Measurements from ENCODE around the gene CPNE8. TPM values are rescaled to one million over a fixed set of nuclear protein-coding genes. Genes with fewer than 3 reads are reported as not detected.
"Not testable (repeated sequence)": the region's sequence is repeated elsewhere in the genome, so short reads cannot be mapped to it uniquely, and the experiment has no call there.

Gene CPNE8
- total RNA-seq, 1 experiment from 2014 or later, result not detected

- Histone ChIP-seq H3K4me3 (ENCODE audit: low read length) (no peak overlapping the region), H3K27ac (ENCODE audit: low read length) (no peak overlapping the region), H3K9me3 (ENCODE audit: low read length) (peaks cover 10% of the 10 kb centered on the region), H3K27me3 (ENCODE audit: low read length) (no peaks in the 10 kb centered on the region), H2AFZ (ENCODE audit: low read length) (no peak overlapping the region), H3K9me2 (replicated peaks; ENCODE audit: insufficient read depth, low read length) (no peaks in the 10 kb centered on the region), H4K20me1 (ENCODE audit: insufficient read depth, low read depth, low read length) (no peaks in the 10 kb centered on the region), H3K9ac (ENCODE audit: low read length) (no peak overlapping the region), H3K36me3 (ENCODE audit: insufficient read depth, low read length) (no peaks in the 10 kb centered on the region), H3K4me1 (ENCODE audit: low read length) (no peaks in the 10 kb centered on the region), H3K4me2 (ENCODE audit: low read depth, low read length, poor library complexity, severe bottlenecking) (no peak overlapping the region), H3K79me2 (ENCODE audit: low read length) (no peaks in the 10 kb centered on the region)
- DNase-seq, result no peak
Observed at GRCh38 chr12:38771871-38772270, 133.5 kb downstream of the CPNE8 start.

- Histone ChIP-seq H3K79me2 (ENCODE audit: low read length) (no peaks in the 10 kb centered on the region), H3K4me3 (ENCODE audit: low read length) (no peak overlapping the region), H3K4me1 (ENCODE audit: low read length) (no peaks in the 10 kb centered on the region), H4K20me1 (ENCODE audit: insufficient read depth, low read depth, low read length) (no peaks in the 10 kb centered on the region), H3K27ac (ENCODE audit: low read length) (no peak overlapping the region), H3K9me3 (ENCODE audit: low read length) (peaks cover 43% of the 10 kb centered on the region), H3K9ac (ENCODE audit: low read length) (no peak overlapping the region), H3K4me2 (ENCODE audit: low read depth, low read length, poor library complexity, severe bottlenecking) (no peak overlapping the region), H3K9me2 (replicated peaks; ENCODE audit: insufficient read depth, low read length) (no peaks in the 10 kb centered on the region), H3K36me3 (ENCODE audit: insufficient read depth, low read length) (no peaks in the 10 kb centered on the region), H2AFZ (ENCODE audit: low read length) (no peak overlapping the region), H3K27me3 (ENCODE audit: low read length) (no peaks in the 10 kb centered on the region)
- DNase-seq, result no peak
Observed at GRCh38 chr12:38761636-38762342, 143.6 kb downstream of the CPNE8 start.

- Histone ChIP-seq H3K4me1 (ENCODE audit: low read length) (no peaks in the 10 kb centered on the region), H3K9me3 (ENCODE audit: low read length) (peaks cover 45% of the 10 kb centered on the region), H3K27me3 (ENCODE audit: low read length) (no peaks in the 10 kb centered on the region), H3K9ac (ENCODE audit: low read length) (no peak overlapping the region), H3K79me2 (ENCODE audit: low read length) (no peaks in the 10 kb centered on the region), H3K4me3 (ENCODE audit: low read length) (no peak overlapping the region), H3K36me3 (ENCODE audit: insufficient read depth, low read length) (no peaks in the 10 kb centered on the region), H3K4me2 (ENCODE audit: low read depth, low read length, poor library complexity, severe bottlenecking) (no peak overlapping the region), H2AFZ (ENCODE audit: low read length) (no peak overlapping the region), H4K20me1 (ENCODE audit: insufficient read depth, low read depth, low read length) (no peaks in the 10 kb centered on the region), H3K27ac (ENCODE audit: low read length) (no peak overlapping the region), H3K9me2 (replicated peaks; ENCODE audit: insufficient read depth, low read length) (no peaks in the 10 kb centered on the region)
- no peak for DNase-seq
Observed at GRCh38 chr12:38761111-38761510, 144.3 kb downstream of the CPNE8 start.

- Histone ChIP-seq H3K36me3 (ENCODE audit: insufficient read depth, low read length) (no peaks in the 10 kb centered on the region), H3K9me3 (ENCODE audit: low read length) (peaks cover 47% of the 10 kb centered on the region), H3K9ac (ENCODE audit: low read length) (no peak overlapping the region), H3K4me2 (ENCODE audit: low read depth, low read length, poor library complexity, severe bottlenecking) (no peak overlapping the region), H3K9me2 (replicated peaks; ENCODE audit: insufficient read depth, low read length) (no peaks in the 10 kb centered on the region), H2AFZ (ENCODE audit: low read length) (no peak overlapping the region), H3K79me2 (ENCODE audit: low read length) (no peaks in the 10 kb centered on the region), H3K4me1 (ENCODE audit: low read length) (no peaks in the 10 kb centered on the region), H3K4me3 (ENCODE audit: low read length) (no peak overlapping the region), H4K20me1 (ENCODE audit: insufficient read depth, low read depth, low read length) (no peaks in the 10 kb centered on the region), H3K27me3 (ENCODE audit: low read length) (no peaks in the 10 kb centered on the region), H3K27ac (ENCODE audit: low read length) (no peak overlapping the region)
- no peak for DNase-seq
Observed at GRCh38 chr12:38759621-38760020, 145.8 kb downstream of the CPNE8 start.

DNA sequence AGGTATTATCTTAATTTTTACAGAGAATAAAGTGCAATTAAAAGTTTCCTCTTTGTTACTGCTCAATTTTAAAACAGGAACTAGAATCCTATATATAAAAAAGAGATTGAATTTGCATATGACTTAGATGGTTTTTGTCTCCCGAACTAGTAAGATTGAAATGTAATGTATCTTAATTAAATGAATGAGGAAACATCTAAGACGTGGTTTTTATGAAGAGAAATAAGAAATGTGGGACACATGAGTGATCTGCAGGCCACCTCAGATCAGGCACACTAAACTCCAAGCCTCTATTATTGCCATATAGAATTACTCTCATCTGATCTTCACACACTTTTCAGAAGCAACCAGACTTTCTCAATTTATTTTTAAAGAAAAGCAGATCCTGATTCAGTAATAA, 158.6 kb downstream of the CPNE8 start:
- peaks cover 5% of the 10 kb centered on the region for H3K9me3 ChIP-seq (ENCODE audit: low read length)
- H3K4me1 ChIP-seq (ENCODE audit: low read length), result no peaks in the 10 kb centered on the region
- H2AFZ ChIP-seq (ENCODE audit: low read length), result no peak overlapping the region
- H3K9me2 ChIP-seq (replicated peaks; ENCODE audit: insufficient read depth, low read length), result no peaks in the 10 kb centered on the region
- H4K20me1 ChIP-seq (ENCODE audit: insufficient read depth, low read depth, low read length), result no peaks in the 10 kb centered on the region
- H3K27me3 ChIP-seq (ENCODE audit: low read length), result no peaks in the 10 kb centered on the region
- no peak for DNase-seq
- no peak overlapping the region for H3K4me2 ChIP-seq (ENCODE audit: low read depth, low read length, poor library complexity, severe bottlenecking)
- no peak overlapping the region for H3K9ac ChIP-seq (ENCODE audit: low read length)
- H3K27ac ChIP-seq (ENCODE audit: low read length), result no peak overlapping the region
- no peak overlapping the region for H3K4me3 ChIP-seq (ENCODE audit: low read length)
- H3K36me3 ChIP-seq (ENCODE audit: insufficient read depth, low read length), result no peaks in the 10 kb centered on the region
- H3K79me2 ChIP-seq (ENCODE audit: low read length), result no peaks in the 10 kb centered on the region

DNA sequence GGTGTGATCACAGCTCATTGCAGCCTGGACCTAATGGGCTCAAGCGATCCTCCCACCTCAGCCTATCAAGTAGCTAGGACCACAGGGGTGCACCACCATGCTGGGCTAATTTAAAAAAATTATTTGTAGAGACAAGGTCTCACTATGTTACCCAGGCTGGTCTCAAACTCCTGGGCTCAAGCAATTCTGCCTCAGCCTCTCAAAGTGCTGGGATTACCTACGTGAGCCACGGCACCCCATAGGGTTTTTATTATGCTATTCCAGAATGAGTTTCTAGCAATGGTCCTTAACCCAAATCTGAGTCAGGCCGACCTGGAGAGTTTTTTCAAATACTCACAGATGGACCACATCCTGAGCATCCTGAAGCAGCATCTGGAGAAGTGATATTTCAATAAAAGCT, 159.8 kb downstream of the CPNE8 start:
- Histone ChIP-seq H3K79me2 (ENCODE audit: low read length) (no peaks in the 10 kb centered on the region), H2AFZ (ENCODE audit: low read length) (no peak overlapping the region), H3K36me3 (ENCODE audit: insufficient read depth, low read length) (no peaks in the 10 kb centered on the region), H3K9me2 (replicated peaks; ENCODE audit: insufficient read depth, low read length) (no peaks in the 10 kb centered on the region), H4K20me1 (ENCODE audit: insufficient read depth, low read depth, low read length) (no peaks in the 10 kb centered on the region), H3K4me3 (ENCODE audit: low read length) (no peak overlapping the region), H3K27ac (ENCODE audit: low read length) (no peak overlapping the region), H3K9ac (ENCODE audit: low read length) (no peak overlapping the region), H3K9me3 (ENCODE audit: low read length) (peaks cover 3% of the 10 kb centered on the region), H3K4me2 (ENCODE audit: low read depth, low read length, poor library complexity, severe bottlenecking) (no peak overlapping the region), H3K4me1 (ENCODE audit: low read length) (no peaks in the 10 kb centered on the region), H3K27me3 (ENCODE audit: low read length) (no peaks in the 10 kb centered on the region)
- DNase-seq, result no peak

DNA sequence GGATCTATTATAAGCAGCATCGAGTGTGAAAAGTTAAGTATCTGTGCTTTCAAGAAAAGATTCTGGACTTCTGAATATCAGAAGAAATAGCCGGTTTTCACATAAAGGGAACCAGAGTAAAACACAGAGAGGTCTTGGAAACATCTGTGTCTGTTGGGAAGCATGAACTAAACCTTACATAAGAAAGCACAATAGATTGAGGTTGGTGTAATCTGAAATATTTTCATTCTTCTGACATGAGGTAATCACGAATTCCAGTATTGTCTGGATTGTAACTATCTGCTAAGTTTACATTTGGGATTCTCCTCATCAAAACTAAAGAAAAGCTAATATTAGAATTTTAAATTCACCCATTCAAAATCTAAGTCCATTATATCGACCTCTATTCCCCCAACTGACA, 161.3 kb downstream of the CPNE8 start:
- no peak overlapping the region for H3K4me3 ChIP-seq (ENCODE audit: low read length)
- no peak overlapping the region for H3K9ac ChIP-seq (ENCODE audit: low read length)
- H4K20me1 ChIP-seq (ENCODE audit: insufficient read depth, low read depth, low read length), result no peaks in the 10 kb centered on the region
- no peaks in the 10 kb centered on the region for H3K79me2 ChIP-seq (ENCODE audit: low read length)
- H3K27me3 ChIP-seq (ENCODE audit: low read length), result no peaks in the 10 kb centered on the region
- H3K9me3 ChIP-seq (ENCODE audit: low read length), result peaks cover 6% of the 10 kb centered on the region; the same call in 1 of the 2 replicates
- DNase-seq, result no peak
- H3K27ac ChIP-seq (ENCODE audit: low read length), result no peak overlapping the region
- H2AFZ ChIP-seq (ENCODE audit: low read length), result no peak overlapping the region
- no peak overlapping the region for H3K4me2 ChIP-seq (ENCODE audit: low read depth, low read length, poor library complexity, severe bottlenecking)
- no peaks in the 10 kb centered on the region for H3K9me2 ChIP-seq (replicated peaks; ENCODE audit: insufficient read depth, low read length)
- no peaks in the 10 kb centered on the region for H3K36me3 ChIP-seq (ENCODE audit: insufficient read depth, low read length)
- no peaks in the 10 kb centered on the region for H3K4me1 ChIP-seq (ENCODE audit: low read length)

DNA sequence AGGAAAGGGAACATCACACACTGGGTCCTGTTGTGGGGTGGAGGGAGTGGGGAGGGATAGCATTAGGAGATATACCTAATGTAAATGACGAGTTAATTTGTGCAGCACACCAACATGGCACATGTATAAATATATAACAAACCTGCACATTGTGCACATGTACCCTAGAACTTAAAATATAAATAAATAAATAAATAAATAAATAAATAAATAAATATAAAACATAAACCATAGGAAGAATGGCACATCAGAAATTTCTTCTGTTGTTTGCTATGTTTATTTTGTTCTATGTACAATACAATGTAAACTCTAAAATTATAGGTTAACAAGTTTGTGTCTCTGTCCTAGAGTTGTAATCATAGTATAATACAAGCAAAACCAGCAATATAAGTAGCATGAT, 162.9 kb downstream of the CPNE8 start:
- not testable (repeated sequence) for H3K4me3 ChIP-seq (ENCODE audit: low read length); H3K9me2 ChIP-seq (replicated peaks; ENCODE audit: insufficient read depth, low read length); H3K79me2 ChIP-seq (ENCODE audit: low read length); H3K9me3 ChIP-seq (ENCODE audit: low read length); H3K27me3 ChIP-seq (ENCODE audit: low read length); H3K9ac ChIP-seq (ENCODE audit: low read length); H2AFZ ChIP-seq (ENCODE audit: low read length); DNase-seq; H3K4me2 ChIP-seq (ENCODE audit: low read depth, low read length, poor library complexity, severe bottlenecking); H3K4me1 ChIP-seq (ENCODE audit: low read length); H4K20me1 ChIP-seq (ENCODE audit: insufficient read depth, low read depth, low read length); H3K36me3 ChIP-seq (ENCODE audit: insufficient read depth, low read length); H3K27ac ChIP-seq (ENCODE audit: low read length)
